Cardiac septum (tissue), 1 donor: ENCODE measurements around the gene SMIM5. TPM values are rescaled to one million over a fixed set of nuclear protein-coding genes. Genes with fewer than 3 reads are reported as not detected.
A peak's percentile ranks its signal among the peaks of the same experiment; 100 is the strongest.
"Not testable (repeated sequence)": the region's sequence is repeated elsewhere in the genome, so short reads cannot be mapped to it uniquely, and the experiment has no call there.

Experiments
- DNase-seq: peaks from one replicate; pipeline ENCODE4 v3.0.0-alpha.2; 2020; ENCODE audit warnings: low spot score
- intact Hi-C: fragments of 100-400 bp; cut with DNase I; formaldehyde crosslinking; loops from one replicate; pipeline ENCODE4 v1.14.0; 2022
- long read RNA-seq: library from polyadenylated mRNA; unstranded; transcript quantifications from one replicate; pipeline ENCODE4 v2.0.0, GENCODE V29; 2021
- total RNA-seq: library from RNA; stranded (reverse); fragmentation: NEBNext Ultra II Directional; extraction: Animal tissue kit (Norgen Biotek cat#: 25700); gene quantifications from one replicate; pipeline ENCODE4 v1.2.1, GENCODE V29; 2021
- donor health status: DM: no; HTN: no; CAD: no.

The SMIM5 gene
- 1.7 TPM for total RNA-seq
- long read RNA-seq, full-length matches to known transcripts, result 1 of 2 reads
- long read RNA-seq, partial matches to known transcripts, result 0 of 2 reads
- long read RNA-seq, other reads (novel, unspliced or antisense), result 1 of 2 reads

- intact Hi-C loops, result loop anchor here (1.0 to 2.0 kb wide), 2 partner anchors 20 to 115 kb away; no protein-coding TSS in a partner anchor
- peak; percentile 94 for DNase-seq
Measured at GRCh38 chr17:75632863-75633485, at the start of gene SMIM5. SMIM5 (plus strand) TSS chr17:75633434; CDS start chr17:75640202, 6,768 bp downstream.

- no peak for DNase-seq
- intact Hi-C loops, result loop anchor here (5.0 kb wide), 1 partner anchor 68 kb away; the partner anchor contains the start of genes CASKIN2 and TSEN54
Measured at GRCh38 chr17:75584849-75585175, 48.4 kb upstream of the SMIM5 start.

GRCh38 chr17:75587675-75588595 lies 45.3 kb upstream of the SMIM5 start, which contains the start of gene MYO15B:
MYO15B (plus strand) TSS chr17:75587800; CDS start chr17:75588058, 258 bp downstream.
- DNase-seq, result peak; percentile 87
- intact Hi-C loops, result loop anchor here (1.0 to 5.0 kb wide), 2 partner anchors 71 to 162 kb away; partner anchors contain the start of genes CASKIN2 and TSEN54

GRCh38 chr17:75588596-75589011 lies 44.6 kb upstream of the SMIM5 start:
- no peak for DNase-seq
- intact Hi-C loops, result loop anchor here (1.0 to 5.0 kb wide), 2 partner anchors 71 to 162 kb away; partner anchors contain the start of genes CASKIN2 and TSEN54

- intact Hi-C loops, result loop anchor here (5.0 kb wide), 1 partner anchor 72 kb away; the partner anchor contains the start of genes CASKIN2 and TSEN54
- peak; percentile 99 for DNase-seq
Measured at GRCh38 chr17:75589012-75589918, 44.0 kb upstream of the SMIM5 start.

- intact Hi-C loops, result loop anchor here (5.0 kb wide), 1 partner anchor 73 kb away; the partner anchor contains the start of genes CASKIN2 and TSEN54
- no peak for DNase-seq
Measured at GRCh38 chr17:75589919-75590303, 43.3 kb upstream of the SMIM5 start.

- no peak for DNase-seq
- intact Hi-C loops, result no loop called here
Measured at GRCh38 chr17:75590314-75590761, 42.9 kb upstream of the SMIM5 start.

- DNase-seq, result no peak
- intact Hi-C loops, result no loop called here
Measured at GRCh38 chr17:75590849-75591721, 42.1 kb upstream of the SMIM5 start.

- DNase-seq, result no peak
- intact Hi-C loops, result no loop called here
Measured at GRCh38 chr17:75591722-75592302, 41.4 kb upstream of the SMIM5 start.

GRCh38 chr17:75592348-75593020 lies 40.8 kb upstream of the SMIM5 start:
- intact Hi-C loops, result no loop called here
- no peak for DNase-seq

GRCh38 chr17:75593430-75593829 lies 39.8 kb upstream of the SMIM5 start:
- DNase-seq, intact Hi-C loops: not testable (repeated sequence)

GRCh38 chr17:75594499-75595283 lies 38.5 kb upstream of the SMIM5 start:
- DNase-seq, result no peak
- intact Hi-C loops, result no loop called here

- no peak for DNase-seq
Measured at GRCh38 chr17:75595284-75595919, 37.8 kb upstream of the SMIM5 start.

GRCh38 chr17:75595920-75596313 lies 37.3 kb upstream of the SMIM5 start:
- intact Hi-C loops, result no loop called here

More at GRCh38 chr17:75595284-75595919, 37.8 kb upstream of the SMIM5 start:
- intact Hi-C loops, result no loop called here

GRCh38 chr17:75596320-75597087 lies 36.7 kb upstream of the SMIM5 start:
- intact Hi-C loops, result no loop called here
- no peak for DNase-seq

More at GRCh38 chr17:75595920-75596313, 37.3 kb upstream of the SMIM5 start:
- no peak for DNase-seq
